Activated CD4-positive, alpha-beta memory T cell treated with anti-CD3 and anti-CD28 coated beads for 36 hours (primary cell): Measurements from ENCODE around the gene SFTPD. TPM values are rescaled to one million over a fixed set of nuclear protein-coding genes. Genes with fewer than 3 reads are reported as not detected.
"Not testable (repeated sequence)": the region's sequence is repeated elsewhere in the genome, so short reads cannot be mapped to it uniquely, and the experiment has no call there.

Experiments used
- CTCF ChIA-PET: fragments of 350-600 bp; sonication (Branson Sonifier 250); formaldehyde crosslinking; loops from one replicate; lab custom pipeline; 2021; ENCODE audit warnings: antibody characterized with exemption, inconsistent platforms; lab: Charles Lee
- POLR2A ChIA-PET: fragments of 350-600 bp; sonication (Branson Sonifier 250); formaldehyde crosslinking; loops from one replicate; lab custom pipeline; 2021; ENCODE audit warnings: antibody characterized with exemption; lab: Charles Lee
- DNase-seq: peaks from one replicate; pipeline ENCODE4 v3.0.0-alpha.2; 2020
- H3K27ac Mint-ChIP-seq: one replicate; pipeline ENCODE4 v1.8.0; 2021; ENCODE audit warnings: mixed read lengths
- H3K27me3 Mint-ChIP-seq: one replicate; pipeline ENCODE4 v1.8.0; 2021; ENCODE audit warnings: mixed read lengths
- H3K36me3 Mint-ChIP-seq: one replicate; pipeline ENCODE4 v1.8.0; 2021; ENCODE audit warnings: mixed read lengths
- H3K4me1 Mint-ChIP-seq: one replicate; pipeline ENCODE4 v1.8.0; 2021; ENCODE audit warnings: low read depth, mixed read lengths
- H3K4me3 Mint-ChIP-seq: one replicate; pipeline ENCODE4 v1.8.0; 2021; ENCODE audit warnings: mild to moderate bottlenecking, mixed read lengths
- H3K9me3 Mint-ChIP-seq: one replicate; pipeline ENCODE4 v1.8.0; 2021; ENCODE audit warnings: mixed read lengths
- intact Hi-C: fragments of 100-400 bp; cut with micrococcal nuclease; formaldehyde crosslinking; loops from one replicate; pipeline ENCODE4 v1.15.1; 2023
- total RNA-seq, 2 experiments: library from RNA; stranded (reverse); gene quantifications; one replicate each; pipeline ENCODE4 v1.2.3, GENCODE V29; 2021

SFTPD gene
- total RNA-seq: under 1 TPM in 1 of 2 experiments, not detected in 1; 0.33 TPM

- H3K27ac Mint-ChIP-seq: no peak within 1 kb of the TSS
These were observed at the start of gene SFTPD for GRCh38 chr10:79948976-79949722. TSS of gene SFTPD (minus strand) at chr10:79949105. CDS start at chr10:79946659, 2,446 bp downstream.

DNA sequence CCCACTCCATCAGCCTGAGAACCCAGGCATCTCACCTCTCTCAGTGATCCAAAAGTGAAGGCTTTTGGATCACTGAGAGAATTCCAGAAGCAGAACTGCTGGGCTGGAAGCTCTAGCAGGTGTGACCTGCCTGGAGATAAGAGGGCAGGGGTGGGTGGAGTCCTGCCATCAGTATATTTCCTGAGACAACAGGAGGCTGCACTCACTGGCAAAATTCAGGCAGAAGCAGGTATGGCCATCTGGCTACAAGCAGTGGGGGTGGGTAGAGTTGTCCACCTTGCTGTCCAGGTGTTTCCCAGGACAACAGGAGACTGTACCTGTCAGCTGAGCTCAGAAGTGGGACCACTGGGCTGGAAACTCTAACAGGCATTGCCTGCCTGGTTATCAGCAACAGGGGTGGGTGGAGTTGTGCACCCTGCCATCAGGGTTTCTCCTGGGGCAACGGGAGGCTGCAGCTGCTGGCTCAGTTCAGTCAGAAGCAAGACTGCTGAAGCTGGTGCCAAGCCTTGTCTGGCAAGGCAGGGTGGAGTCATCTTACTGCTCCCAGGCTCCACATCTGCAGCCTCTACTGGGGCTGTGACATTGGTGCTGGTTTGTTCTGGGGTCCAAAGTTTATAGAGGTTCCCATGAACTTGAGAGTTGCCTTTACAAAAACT lies 47.2 kb upstream of the SFTPD start:
- intact Hi-C loops: no loop called here
- POLR2A ChIA-PET: no interaction called here
- H3K27ac Mint-ChIP-seq: no peak overlapping the region

More at GRCh38 chr10:79948976-79949722, at the start of gene SFTPD:
- no peak for DNase-seq
- Mint-ChIP-seq H3K36me3 (no peaks in the 10 kb centered on the region), H3K4me3 (no peak within 1 kb of the TSS), H3K27me3 (peaks cover 9% of the 10 kb centered on the region), H3K9me3 (peaks cover 22% of the 10 kb centered on the region), H3K4me1 (no peaks in the 10 kb centered on the region)
- ChIA-PET CTCF (no interaction called here), POLR2A (no interaction called here)
- intact Hi-C loops: no loop called here

GRCh38 chr10:79994556-79994955 lies 45.7 kb upstream of the SFTPD start:
- H3K36me3 Mint-ChIP-seq: no peaks in the 10 kb centered on the region
- peaks cover 8% of the 10 kb centered on the region for H3K9me3 Mint-ChIP-seq
- POLR2A ChIA-PET: no interaction called here
- intact Hi-C loops: no loop called here
- DNase-seq: no peak
- H3K27ac Mint-ChIP-seq: no peak overlapping the region
- H3K4me3 Mint-ChIP-seq: no peak overlapping the region
- no peaks in the 10 kb centered on the region for H3K4me1 Mint-ChIP-seq
- CTCF ChIA-PET: no interaction called here
- H3K27me3 Mint-ChIP-seq: peaks cover 10% of the 10 kb centered on the region

More for the DNA sequence above, 47.2 kb upstream of the SFTPD start:
- CTCF ChIA-PET: no interaction called here
- DNase-seq: no peak
- no peaks in the 10 kb centered on the region for H3K36me3 Mint-ChIP-seq
- H3K4me1 Mint-ChIP-seq: no peaks in the 10 kb centered on the region
- peaks cover 14% of the 10 kb centered on the region for H3K27me3 Mint-ChIP-seq
- H3K4me3 Mint-ChIP-seq: no peak overlapping the region
- H3K9me3 Mint-ChIP-seq: no peaks in the 10 kb centered on the region

DNA sequence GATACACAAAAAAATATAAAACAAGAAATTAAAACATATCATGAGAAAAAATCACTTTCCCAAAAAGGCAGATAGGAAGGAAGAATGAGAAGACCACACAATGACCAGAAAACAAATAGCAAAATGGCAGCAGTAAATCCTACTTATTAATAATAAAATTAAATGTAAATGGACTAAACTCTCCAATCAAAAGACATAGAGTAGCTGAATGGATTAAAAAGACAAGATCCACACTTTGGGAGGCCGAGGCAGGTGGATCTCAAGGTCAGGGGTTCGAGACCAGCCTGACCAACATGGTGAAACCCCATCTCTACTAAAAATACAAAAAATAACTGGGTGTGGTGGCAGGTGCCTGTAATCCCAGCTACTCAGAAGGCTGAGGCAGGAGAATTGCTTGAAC lies 39.3 kb upstream of the SFTPD start:
- intact Hi-C loops, H3K4me3 Mint-ChIP-seq, CTCF ChIA-PET, DNase-seq, POLR2A ChIA-PET, H3K27ac Mint-ChIP-seq, H3K36me3 Mint-ChIP-seq: not testable (repeated sequence)
- Mint-ChIP-seq H3K9me3 (peaks cover 18% of the 10 kb centered on the region), H3K27me3 (peaks cover 28% of the 10 kb centered on the region), H3K4me1 (peaks cover 19% of the 10 kb centered on the region)

GRCh38 chr10:79986661-79987060 lies 37.8 kb upstream of the SFTPD start:
- POLR2A ChIA-PET, CTCF ChIA-PET, H3K36me3 Mint-ChIP-seq, H3K27ac Mint-ChIP-seq, intact Hi-C loops, DNase-seq, H3K4me3 Mint-ChIP-seq: not testable (repeated sequence)
- peaks cover 21% of the 10 kb centered on the region for H3K4me1 Mint-ChIP-seq
- H3K9me3 Mint-ChIP-seq: peaks cover 18% of the 10 kb centered on the region
- H3K27me3 Mint-ChIP-seq: peaks cover 35% of the 10 kb centered on the region

DNA sequence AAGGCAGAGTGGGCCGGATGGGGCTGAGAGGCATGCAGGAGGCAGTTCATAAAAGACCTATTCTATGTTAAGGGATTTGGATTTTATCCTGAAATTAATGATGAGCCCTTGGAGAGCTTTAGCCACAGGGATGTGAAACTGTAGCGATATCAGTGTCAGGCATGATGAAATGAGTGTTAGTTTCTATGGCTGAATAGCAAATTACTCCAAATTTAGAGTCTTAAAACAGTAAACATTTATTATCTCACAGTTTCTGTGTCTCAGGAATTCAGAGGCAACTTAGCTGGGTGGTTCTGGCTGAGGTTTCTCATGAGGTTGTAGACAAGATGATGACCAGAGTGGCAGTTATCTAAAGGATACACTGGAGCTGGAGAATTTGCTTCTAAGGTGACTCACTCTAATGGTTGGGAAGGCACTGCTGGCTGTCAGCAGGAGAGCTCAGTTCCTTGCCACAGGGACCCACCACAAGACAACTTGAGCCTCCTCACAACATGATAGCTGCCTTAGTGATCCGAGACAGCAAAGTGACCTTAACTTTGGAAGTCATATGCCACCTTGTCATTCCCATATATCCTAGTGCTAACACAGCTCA lies 36.7 kb upstream of the SFTPD start:
- Mint-ChIP-seq H3K27ac (no peak overlapping the region), H3K4me3 (no peak overlapping the region), H3K4me1 (peaks cover 21% of the 10 kb centered on the region), H3K36me3 (no peaks in the 10 kb centered on the region), H3K9me3 (peaks cover 15% of the 10 kb centered on the region), H3K27me3 (peaks cover 43% of the 10 kb centered on the region)
- DNase-seq: no peak
- POLR2A ChIA-PET: interaction anchor here (1.3 kb wide), 1 partner anchor 66 kb away, joined by 4 read pairs; no protein-coding TSS in a partner anchor
- intact Hi-C loops: no loop called here
- CTCF ChIA-PET: no interaction called here

DNA sequence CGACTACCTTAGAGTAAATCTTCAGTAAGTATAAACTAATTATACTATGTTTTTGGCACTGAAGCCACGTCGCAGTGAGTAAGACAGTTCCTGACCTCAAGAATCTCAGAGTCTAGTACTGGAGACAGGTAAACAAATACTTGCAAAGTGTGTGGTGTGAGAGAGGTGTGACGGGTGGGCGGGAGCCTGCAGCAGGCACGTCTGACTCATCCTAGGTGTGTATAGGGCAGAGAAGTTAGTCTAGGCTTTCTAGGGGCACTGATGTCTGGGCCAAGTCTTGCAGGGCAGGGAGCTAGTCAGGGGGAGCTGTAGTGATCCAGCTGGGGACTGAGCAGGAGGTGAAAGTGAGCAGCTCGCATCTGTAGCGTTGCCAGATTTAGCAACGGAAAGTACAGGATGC lies 35.9 kb upstream of the SFTPD start:
- peak; percentile 81 for DNase-seq
- CTCF ChIA-PET: no interaction called here

DNA sequence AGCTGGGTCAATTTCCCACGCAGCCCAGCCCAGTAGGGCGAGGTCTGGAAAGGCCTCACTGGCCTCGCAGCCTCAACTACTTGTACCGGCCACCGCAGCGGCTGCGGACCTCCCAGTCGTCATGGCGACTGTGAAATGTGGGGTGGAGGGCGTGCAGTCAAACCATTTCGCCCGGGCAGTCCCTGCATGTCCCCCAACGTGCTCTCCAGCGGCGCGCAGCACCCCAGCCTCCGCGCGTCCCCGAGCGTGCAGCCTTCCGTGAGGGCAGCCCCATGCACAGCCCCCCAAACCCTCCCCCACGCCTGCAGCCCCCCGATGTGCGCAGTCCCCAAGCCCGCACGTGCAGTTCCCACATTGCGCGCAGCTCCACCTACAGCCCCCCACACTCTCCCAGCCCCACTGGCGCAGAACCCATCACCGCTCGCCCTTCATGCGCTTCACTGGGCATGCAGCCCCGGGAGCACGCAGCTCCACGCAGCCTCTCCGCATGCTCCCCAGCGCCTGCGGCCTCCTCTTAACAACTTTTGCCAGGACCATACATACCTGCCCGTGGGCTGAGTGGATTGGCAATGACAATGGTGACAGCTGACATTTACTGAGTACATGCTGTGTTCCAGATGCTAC lies 34.5 kb upstream of the SFTPD start:
- Mint-ChIP-seq H3K4me3 (no peak overlapping the region), H3K4me1 (peaks cover 21% of the 10 kb centered on the region), H3K27ac (no peak overlapping the region), H3K27me3 (peaks cover 57% of the 10 kb centered on the region), H3K9me3 (peaks cover 5% of the 10 kb centered on the region), H3K36me3 (no peaks in the 10 kb centered on the region)
- no peak for DNase-seq
- POLR2A ChIA-PET: no interaction called here
- intact Hi-C loops: no loop called here
- CTCF ChIA-PET: no interaction called here

More for the DNA sequence above, 35.9 kb upstream of the SFTPD start:
- peaks cover 50% of the 10 kb centered on the region for H3K27me3 Mint-ChIP-seq
- no peak overlapping the region for H3K4me3 Mint-ChIP-seq
- intact Hi-C loops: no loop called here
- peaks cover 21% of the 10 kb centered on the region for H3K4me1 Mint-ChIP-seq
- no peaks in the 10 kb centered on the region for H3K36me3 Mint-ChIP-seq
- no peak overlapping the region for H3K27ac Mint-ChIP-seq
- POLR2A ChIA-PET: interaction anchor here (1.3 kb wide), 1 partner anchor 66 kb away, joined by 4 read pairs; no protein-coding TSS in a partner anchor
- peaks cover 10% of the 10 kb centered on the region for H3K9me3 Mint-ChIP-seq

- Mint-ChIP-seq H3K36me3 (no peaks in the 10 kb centered on the region), H3K4me1 (peaks cover 21% of the 10 kb centered on the region), H3K4me3 (no peak overlapping the region), H3K9me3 (peaks cover 3% of the 10 kb centered on the region), H3K27ac (no peak overlapping the region), H3K27me3 (peaks cover 57% of the 10 kb centered on the region)
- POLR2A ChIA-PET: no interaction called here
- CTCF ChIA-PET: interaction anchor here (1.9 kb wide), 1 partner anchor 64 kb away, joined by 5 read pairs; no protein-coding TSS in a partner anchor
- no peak for DNase-seq
- intact Hi-C loops: no loop called here
These were observed 34.0 kb upstream of the SFTPD start for GRCh38 chr10:79982861-79983260.

DNA sequence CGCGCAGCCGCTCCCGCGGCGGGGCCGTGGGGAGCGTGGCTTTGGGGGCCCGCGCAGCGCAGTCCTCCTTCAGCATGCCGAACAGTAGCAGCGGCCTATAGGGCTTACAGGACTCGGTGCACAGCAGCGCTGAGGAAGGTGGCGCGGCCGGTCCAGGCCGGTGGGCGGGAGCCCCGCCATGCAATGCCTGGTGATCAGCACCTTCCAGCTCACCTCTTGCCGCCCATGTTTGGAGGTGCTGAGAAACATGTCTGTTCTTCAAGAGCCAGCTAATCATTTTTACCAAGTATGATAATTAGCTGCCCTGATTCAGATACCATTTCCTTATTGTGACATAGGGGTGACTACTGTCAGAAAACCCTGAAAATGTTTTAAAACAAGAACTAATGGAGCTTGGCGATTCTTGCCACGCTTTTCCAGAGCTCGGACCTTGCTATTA lies 33.5 kb upstream of the SFTPD start:
- POLR2A ChIA-PET: no interaction called here
- Mint-ChIP-seq H3K27ac (no peak overlapping the region), H3K27me3 (peaks cover 58% of the 10 kb centered on the region), H3K9me3 (peaks cover under 1% of the 10 kb centered on the region), H3K4me1 (peaks cover 21% of the 10 kb centered on the region), H3K36me3 (no peaks in the 10 kb centered on the region), H3K4me3 (no peak overlapping the region)
- intact Hi-C loops: no loop called here
- CTCF ChIA-PET: interaction anchor here (1.9 kb wide), 1 partner anchor 65 kb away, joined by 5 read pairs; no protein-coding TSS in a partner anchor
- DNase-seq: no peak

DNA sequence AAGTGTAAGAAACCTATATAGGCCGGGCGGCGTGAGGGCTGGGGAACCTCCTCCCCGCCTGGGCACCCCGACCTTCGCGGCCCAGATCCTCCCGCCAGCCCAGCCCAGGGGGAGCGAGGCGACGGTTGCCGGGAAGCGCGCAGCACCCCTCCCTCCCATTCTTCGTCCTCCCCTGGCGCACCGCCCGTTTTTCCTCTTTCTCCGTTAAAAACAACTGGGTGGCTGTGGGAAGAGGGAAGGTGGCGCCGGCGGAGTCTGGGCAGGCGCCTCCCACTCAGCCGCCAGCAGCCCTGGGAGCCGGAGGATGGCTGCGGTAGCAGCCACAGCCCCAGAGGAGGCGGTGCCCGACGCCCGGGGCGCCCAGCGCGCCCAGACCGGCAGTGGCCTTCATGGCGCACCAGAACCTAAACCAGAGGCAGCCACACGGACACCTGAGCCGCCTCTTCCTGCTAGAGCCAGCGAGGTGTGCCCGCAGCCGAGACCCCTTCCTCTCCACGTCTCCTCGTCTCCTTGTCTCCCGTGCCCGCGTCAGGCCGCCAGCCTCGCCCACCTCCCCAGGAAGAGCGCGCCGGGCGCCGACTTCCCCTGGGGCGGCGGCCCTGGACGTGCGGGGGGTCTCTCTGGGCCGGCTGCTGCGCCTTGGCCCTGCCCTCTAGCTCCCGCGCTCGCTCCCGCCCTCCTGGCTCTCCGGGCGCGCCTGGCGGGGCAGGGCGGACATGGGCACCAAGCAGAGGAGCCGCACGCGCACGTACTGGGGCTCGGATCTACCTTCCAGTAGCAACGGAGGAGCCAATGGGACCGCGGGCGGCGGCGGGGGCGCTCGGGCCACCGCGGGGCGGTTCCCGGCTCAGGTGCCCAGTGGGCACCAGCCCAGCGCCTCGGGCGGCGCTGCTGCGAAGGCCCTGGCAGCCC lies 32.8 kb upstream of the SFTPD start:
- DNase-seq: peak; percentile 40
- H3K27ac Mint-ChIP-seq: no peak overlapping the region
- H3K4me1 Mint-ChIP-seq: peaks cover 21% of the 10 kb centered on the region
- H3K9me3 Mint-ChIP-seq: peaks cover 2% of the 10 kb centered on the region
- H3K27me3 Mint-ChIP-seq: peaks cover 59% of the 10 kb centered on the region
- intact Hi-C loops: no loop called here
- POLR2A ChIA-PET: no interaction called here
- CTCF ChIA-PET: interaction anchor here (1.9 kb wide), 1 partner anchor 66 kb away, joined by 5 read pairs; no protein-coding TSS in a partner anchor
- H3K4me3 Mint-ChIP-seq: peak overlapping the region; percentile 62
- H3K36me3 Mint-ChIP-seq: no peaks in the 10 kb centered on the region
